ENCODE data around the gene ERVFRD-1. TPM values are rescaled to one million over a fixed set of nuclear protein-coding genes. Genes with fewer than 3 reads are reported as not detected.

ERVFRD-1 gene
- total RNA-seq, 6 experiments from 2014 or later, result 0.12 TPM; not detected in 5

DNA sequence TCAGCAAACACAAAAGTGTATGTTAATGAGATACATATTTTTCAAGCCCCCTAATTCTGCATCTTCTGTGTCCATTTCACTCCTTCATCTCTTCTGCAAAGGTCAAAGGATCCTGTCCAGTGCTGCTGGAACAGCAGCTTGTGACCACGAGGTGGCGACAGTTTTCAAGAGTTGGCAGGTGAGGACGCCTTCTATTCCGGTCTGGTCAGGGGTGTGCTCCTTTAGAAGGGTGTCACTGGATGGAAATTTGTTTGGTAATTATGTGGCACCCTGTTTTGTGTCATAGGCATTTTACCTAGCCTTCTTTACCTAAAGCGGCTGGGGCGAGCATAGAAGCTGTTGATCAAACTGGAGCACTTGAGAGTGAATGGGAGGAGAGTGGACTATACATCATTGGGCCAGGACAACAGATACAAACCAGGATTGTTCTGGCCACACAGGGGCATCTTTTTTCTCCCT, 32.9 kb upstream of the ERVFRD-1 start:
- intact Hi-C loops (cut with DNase I), result loop anchor here in 1 of 2 donors (5.0 kb wide), 1 partner anchor 353 kb away; no protein-coding TSS in a partner anchor
- peak; percentile 93 to 96 (median 94) for ATAC-seq
- TF ChIP-seq, protein P1, sequence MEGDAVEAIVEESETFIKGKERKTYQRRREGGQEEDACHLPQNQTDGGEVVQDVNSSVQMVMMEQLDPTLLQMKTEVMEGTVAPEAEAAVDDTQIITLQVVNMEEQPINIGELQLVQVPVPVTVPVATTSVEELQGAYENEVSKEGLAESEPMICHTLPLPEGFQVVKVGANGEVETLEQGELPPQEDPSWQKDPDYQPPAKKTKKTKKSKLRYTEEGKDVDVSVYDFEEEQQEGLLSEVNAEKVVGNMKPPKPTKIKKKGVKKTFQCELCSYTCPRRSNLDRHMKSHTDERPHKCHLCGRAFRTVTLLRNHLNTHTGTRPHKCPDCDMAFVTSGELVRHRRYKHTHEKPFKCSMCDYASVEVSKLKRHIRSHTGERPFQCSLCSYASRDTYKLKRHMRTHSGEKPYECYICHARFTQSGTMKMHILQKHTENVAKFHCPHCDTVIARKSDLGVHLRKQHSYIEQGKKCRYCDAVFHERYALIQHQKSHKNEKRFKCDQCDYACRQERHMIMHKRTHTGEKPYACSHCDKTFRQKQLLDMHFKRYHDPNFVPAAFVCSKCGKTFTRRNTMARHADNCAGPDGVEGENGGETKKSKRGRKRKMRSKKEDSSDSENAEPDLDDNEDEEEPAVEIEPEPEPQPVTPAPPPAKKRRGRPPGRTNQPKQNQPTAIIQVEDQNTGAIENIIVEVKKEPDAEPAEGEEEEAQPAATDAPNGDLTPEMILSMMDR (IDR thresholded peaks at IDR 0.05), result peak; percentile 91 to 95 (median 93)
- no peak for TF ChIP-seq POLR2A (IDR thresholded peaks at IDR 0.05)
- Histone ChIP-seq H3K4me3 (no peak overlapping the region), H3K27ac (no peak overlapping the region), H3K36me3 (no peaks in the 10 kb centered on the region), H3K4me1 (peaks cover 0 to 3% (median 0%) of the 10 kb centered on the region in 4 donors), H3K9me3 (no peaks in the 10 kb centered on the region), H3K27me3 (no peaks in the 10 kb centered on the region)
- peak; percentile 79 to 83 (median 82) for DNase-seq
- 30% methylated on average over 6 of the region's 6 CpGs for WGBS (ENCODE audit: insufficient coverage, low coverage, low lambda C conversion rate, missing lambda C conversion rate)

DNA sequence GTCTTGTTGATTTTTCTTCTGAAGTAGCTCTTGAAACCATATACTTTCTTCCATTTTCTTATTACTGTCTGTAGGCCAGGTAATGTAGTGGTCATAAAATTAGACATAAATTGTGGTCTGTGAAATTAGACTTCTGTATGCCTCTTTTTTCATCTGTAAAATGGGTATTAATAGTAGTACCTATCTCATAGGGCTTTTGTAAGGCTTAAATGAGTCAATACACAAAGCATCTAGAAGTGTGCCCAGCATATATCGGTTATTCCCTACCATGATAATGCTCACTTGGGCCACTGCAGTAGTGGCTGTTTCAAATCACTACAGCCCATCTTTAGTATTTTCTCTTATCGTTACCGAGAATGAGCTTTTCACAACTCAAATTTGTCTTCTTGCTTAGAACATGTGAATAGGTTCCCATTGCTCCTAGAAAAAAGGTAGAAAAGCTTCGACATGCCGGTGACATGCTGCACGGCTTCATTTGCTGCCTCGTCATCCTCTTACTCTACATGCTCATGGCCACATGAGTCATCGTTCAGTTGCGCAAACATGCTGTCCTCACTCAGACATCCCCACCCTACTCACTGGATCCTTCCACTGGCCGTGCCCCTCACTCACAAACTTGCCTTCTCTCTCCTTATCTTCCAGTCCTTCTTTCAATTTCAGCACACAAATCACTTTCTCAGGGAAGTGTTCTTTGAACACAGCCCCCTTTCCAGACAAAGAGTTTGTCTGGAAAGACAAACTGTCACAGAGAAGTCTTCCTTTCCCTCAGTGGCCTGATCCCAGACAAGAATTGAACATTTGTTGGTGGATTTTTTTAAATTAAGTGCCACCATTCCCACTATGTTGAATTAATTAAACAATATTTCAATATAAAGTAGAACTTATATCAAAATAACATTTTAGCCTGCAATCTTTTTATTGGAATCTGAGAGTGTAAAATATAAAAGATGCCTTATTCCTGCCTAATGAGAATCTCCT, 32.2 kb upstream of the ERVFRD-1 start:
- no peaks in the 10 kb centered on the region for H3K36me3 ChIP-seq
- peak; percentile 69 to 90 (median 75) for ATAC-seq
- intact Hi-C loops (cut with DNase I), result loop anchor here in 1 of 2 donors (5.0 kb wide), 1 partner anchor 354 kb away; no protein-coding TSS in a partner anchor
- H3K27ac ChIP-seq, result no peak overlapping the region
- H3K9me3 ChIP-seq, result no peaks in the 10 kb centered on the region
- peaks cover 0 to 3% (median 0%) of the 10 kb centered on the region in 4 donors for H3K4me1 ChIP-seq
- WGBS (ENCODE audit: insufficient coverage, low coverage, low lambda C conversion rate, missing lambda C conversion rate), result 65% methylated on average over 10 of the region's 10 CpGs
- no peak for TF ChIP-seq POLR2A (IDR thresholded peaks at IDR 0.05)
- TF ChIP-seq, protein P1 (IDR thresholded peaks at IDR 0.05), result no peak
- H3K27me3 ChIP-seq, result no peaks in the 10 kb centered on the region
- no peak overlapping the region for H3K4me3 ChIP-seq
- DNase-seq, result peak; percentile 60 to 78 (median 60)

DNA sequence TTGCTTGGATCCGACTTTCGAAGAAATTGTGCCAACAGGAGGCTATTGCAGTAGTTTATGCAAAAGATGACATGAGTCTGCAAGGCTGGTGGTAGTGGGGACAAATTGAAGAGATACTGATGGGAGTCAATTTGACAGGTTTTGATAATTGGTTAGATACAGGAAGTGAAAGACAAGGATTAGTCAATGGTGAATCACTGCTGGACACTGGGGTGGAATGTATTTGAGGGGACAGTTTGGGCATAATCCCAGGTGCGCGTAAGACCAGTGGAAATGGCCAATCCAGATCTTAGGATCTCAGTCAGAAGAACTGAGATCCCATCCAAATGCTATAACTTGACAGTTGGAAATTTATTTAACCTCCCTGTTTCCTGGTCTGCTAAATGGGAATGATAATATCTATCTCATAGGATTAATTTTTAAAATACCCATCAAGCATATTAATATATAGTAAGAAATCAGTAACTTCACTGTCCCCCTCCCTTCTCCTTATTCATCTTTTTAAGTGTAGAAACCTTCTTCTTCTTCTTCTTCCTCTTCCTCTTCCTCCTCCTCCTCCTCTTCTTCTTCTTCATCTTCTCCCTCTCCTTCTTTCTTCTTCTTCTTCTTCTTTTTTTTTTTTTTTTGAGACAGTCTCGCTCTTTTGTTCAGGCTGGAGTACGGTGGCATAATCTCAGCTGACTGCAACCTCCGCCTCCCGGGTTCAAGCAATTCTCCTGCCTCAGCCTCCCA, 30.9 kb upstream of the ERVFRD-1 start:
- DNase-seq (no peak), ATAC-seq (no peak)
- Histone ChIP-seq H3K4me3 (no peak overlapping the region), H3K27me3 (no peaks in the 10 kb centered on the region), H3K27ac (no peak overlapping the region), H3K9me3 (no peaks in the 10 kb centered on the region), H3K36me3 (no peaks in the 10 kb centered on the region), H3K4me1 (peaks cover 0 to 3% (median 0%) of the 10 kb centered on the region in 4 donors)
- TF ChIP-seq, protein P1 (IDR thresholded peaks at IDR 0.05), result no peak
- no peak for TF ChIP-seq POLR2A (IDR thresholded peaks at IDR 0.05)
- intact Hi-C loops (cut with DNase I), result loop anchor here in 1 of 2 donors (5.0 kb wide), 1 partner anchor 355 kb away; no protein-coding TSS in a partner anchor
- 96% methylated on average over 8 of the region's 8 CpGs for WGBS (ENCODE audit: insufficient coverage, low coverage, low lambda C conversion rate, missing lambda C conversion rate)

DNA sequence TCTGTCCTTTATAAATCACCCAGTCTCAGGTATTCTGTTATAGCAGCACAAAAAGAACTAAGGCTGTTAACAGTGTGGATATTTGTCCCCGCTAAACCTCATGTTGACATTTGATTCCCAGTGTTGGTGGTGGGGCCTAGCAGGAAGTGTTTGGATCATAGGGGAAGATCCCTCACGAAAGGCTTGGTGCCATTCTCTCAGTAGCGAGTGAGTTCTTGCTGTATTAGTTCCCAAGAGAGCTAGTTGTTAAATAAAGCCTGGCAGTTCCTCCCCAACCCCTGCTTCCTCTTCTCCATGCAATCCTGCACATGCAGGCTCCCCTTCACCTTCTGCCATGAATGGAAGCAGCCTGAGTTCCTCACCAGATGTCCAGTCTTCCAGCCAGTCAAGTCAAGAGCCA, 29.8 kb upstream of the ERVFRD-1 start:
- 100% methylated on average over 1 of the region's 3 CpGs for WGBS (ENCODE audit: insufficient coverage, low coverage, low lambda C conversion rate, missing lambda C conversion rate)
- Histone ChIP-seq H3K36me3 (no peaks in the 10 kb centered on the region), H3K4me3 (no peak overlapping the region), H3K27ac (no peak overlapping the region), H3K9me3 (no peaks in the 10 kb centered on the region), H3K27me3 (no peaks in the 10 kb centered on the region), H3K4me1 (peaks cover 0 to 3% (median 0%) of the 10 kb centered on the region in 4 donors)
- ATAC-seq (no peak), DNase-seq (no peak)
- TF ChIP-seq, protein P1 (IDR thresholded peaks at IDR 0.05), result no peak
- no peak for TF ChIP-seq POLR2A (IDR thresholded peaks at IDR 0.05)
- intact Hi-C loops (cut with DNase I), result loop anchor here in 1 of 2 donors (5.0 kb wide), 1 partner anchor 356 kb away; no protein-coding TSS in a partner anchor

All from right lobe of liver (tissue), 6 donors.